Epithelial cell of prostate (primary cell): ENCODE results near the gene TENM3.

Source experiments
- DNase-seq: peaks from one replicate; pipeline ENCODE4 v3.0.0-alpha.2; 2011; ENCODE audit warnings: low read depth, low spot score
- H3K27ac ChIP-seq: fragments of 450-650 bp; 2 replicates; pipeline ENCODE4 v1.5.1; 2017; ENCODE audit warnings: mild to moderate bottlenecking

TENM3 gene

DNA sequence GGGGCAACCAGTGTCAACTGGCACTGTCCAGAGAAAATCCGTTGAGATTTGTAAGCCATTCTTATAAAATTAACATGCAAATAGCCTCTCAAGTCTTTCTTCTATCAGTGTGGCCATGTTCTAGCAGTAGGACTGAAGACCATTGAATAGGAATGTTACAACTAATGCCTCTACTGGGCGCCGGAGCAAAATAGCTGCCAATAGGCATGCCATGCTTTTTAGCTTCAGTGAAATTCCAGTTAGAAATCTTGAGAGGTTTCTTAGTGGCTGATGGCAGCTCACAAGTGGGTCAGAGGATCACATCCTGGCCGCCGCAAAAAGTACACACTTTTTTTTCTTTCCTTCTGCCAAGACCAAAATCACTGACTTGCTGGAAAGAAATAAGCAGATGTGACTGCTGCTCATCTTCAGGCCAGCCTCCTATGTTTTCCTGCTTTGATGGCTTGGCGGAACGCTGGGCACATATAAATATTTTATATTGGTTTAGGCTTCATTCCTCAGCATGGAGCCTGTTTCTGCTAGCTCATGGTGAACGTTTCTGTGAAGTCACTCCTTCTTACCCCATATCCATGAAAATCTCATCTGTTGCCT, 293.1 kb downstream of the TENM3 start:
- H3K27ac ChIP-seq = no peak overlapping the region
- no peak for DNase-seq

DNA sequence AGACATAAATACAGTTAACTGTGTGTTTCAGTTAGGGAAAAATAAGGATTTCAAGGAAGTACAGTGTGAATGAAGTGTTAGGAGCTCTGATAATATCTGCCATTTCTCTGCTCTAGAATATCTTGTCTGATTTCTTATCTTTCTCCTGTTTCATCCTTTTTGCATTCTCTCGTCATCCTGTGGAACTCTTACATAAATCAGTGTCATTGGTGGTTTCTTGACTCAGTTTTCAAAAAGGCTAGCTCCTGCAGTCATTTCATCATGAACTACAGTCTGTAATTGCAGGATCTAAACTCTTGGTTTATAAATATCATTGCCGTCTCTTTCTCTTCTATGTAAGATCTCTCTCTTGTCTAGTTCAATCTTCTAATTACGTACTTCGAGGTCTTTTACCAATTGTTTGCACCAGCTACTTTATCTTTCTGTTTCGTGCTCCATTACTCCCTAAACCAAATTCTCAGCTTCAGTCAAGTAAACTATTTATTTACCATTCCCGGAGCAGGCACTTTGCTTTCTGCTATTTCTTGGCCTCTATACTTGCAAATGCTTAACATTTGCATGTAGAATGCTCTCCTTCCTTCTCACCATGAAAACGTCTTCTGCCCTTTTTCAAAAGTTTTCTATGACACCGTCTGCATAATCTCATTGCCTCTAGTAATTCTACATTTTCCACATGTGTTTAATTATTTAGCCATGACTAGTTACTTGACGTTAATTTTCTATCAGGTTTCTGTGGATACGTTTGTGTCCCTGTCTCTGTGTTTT, 294.0 kb downstream of the TENM3 start:
- no peak for DNase-seq
- no peak overlapping the region for H3K27ac ChIP-seq

DNA sequence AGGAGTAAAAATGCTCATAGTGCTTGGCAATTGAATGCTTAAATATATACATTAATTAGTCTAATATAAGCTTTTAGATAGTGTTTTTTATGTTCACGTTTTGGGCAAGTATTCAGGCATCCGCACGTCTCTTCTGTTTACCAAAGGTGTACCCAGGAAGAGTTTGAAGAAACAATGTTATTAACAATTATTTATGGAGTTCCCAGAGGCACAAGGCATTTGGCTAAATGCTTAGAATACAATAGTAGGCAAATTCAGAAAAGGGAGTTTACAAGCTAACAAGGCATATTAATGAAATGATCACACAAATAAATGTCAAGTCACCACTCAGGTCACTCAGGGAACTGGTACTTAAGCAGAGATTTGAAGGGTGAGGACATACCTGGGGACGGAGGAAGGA, 294.8 kb downstream of the TENM3 start:
- H3K27ac ChIP-seq = no peak overlapping the region
- DNase-seq = no peak

DNA sequence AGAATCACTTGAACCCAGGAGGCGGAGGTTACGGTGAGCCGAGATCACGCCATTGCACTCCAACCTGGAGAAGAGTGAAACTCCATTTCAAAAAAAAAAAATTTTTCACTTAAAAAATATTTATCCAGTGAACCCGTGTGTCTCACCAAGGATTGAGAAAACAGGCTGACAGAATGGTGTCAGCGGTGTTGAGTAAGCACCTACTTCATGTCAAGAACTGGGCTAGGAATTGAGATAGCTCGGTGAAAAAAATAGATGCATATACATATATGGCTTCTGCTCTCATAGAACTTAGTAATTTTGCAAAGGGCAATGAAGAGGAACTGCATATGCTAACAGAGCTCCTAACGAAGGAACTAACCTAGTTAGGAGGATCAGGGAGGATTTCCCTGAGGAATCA, 297.3 kb downstream of the TENM3 start:
- H3K27ac ChIP-seq = no peak overlapping the region
- DNase-seq = no peak

DNA sequence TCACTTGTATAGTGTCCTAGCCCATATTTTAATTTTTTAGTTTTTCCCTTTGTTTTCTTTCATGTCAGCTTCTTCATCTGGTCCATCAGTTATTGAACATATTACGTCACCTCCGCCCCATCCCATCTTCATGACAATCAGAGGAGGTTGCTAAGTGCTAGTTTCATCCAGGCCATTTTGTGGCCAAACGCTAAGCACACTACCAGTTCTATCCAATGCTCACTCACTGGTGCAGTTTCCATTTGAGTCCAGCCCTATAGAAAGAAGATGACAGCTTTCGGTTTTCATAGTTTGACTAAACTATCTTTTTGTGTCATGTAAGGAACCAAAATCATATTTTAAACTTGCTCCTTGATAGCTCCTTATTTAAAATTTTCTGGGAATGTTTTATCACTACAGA, 304.2 kb downstream of the TENM3 start:
- H3K27ac ChIP-seq = no peak overlapping the region
- DNase-seq = no peak

DNA sequence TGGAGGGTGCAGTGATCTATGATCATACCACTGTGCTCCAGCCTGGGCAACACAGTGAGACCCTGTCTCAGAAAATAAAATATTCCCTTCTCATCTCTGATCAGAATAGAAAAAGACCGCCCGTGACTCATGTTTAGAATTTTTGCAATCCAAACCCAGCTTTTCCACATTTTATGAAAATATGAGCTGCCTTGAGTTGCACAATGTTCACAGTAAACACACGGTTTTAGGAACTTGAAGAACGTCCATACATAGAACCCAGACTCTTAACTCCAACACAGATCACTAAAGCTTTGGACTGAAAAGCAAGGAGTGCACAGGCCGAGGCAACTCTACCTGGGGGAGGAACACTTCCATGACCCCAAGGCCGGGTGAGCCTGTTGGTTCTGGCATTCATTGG, 305.0 kb downstream of the TENM3 start:
- no peak for DNase-seq
- no peak overlapping the region for H3K27ac ChIP-seq

DNA sequence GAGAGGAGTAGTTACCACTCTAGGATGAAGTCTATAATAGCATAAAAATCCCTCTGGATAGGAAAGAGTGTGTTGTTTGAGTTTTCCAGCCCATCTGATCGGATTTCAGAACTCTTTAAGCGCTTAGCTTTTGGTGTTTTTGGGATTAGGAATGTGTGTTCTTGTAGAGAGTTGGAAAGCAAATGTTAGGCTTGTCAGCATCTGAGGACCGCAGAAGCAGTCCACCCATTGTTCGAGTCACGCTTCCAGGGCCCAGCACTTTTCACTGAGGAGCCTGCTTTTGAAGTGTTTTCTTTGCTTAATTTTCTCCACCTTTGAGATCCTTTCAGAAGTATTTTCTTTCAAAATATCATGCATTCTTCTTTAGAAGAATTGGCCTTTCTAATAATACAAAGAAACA, 306.2 kb downstream of the TENM3 start:
- DNase-seq = no peak
- no peak overlapping the region for H3K27ac ChIP-seq

DNA sequence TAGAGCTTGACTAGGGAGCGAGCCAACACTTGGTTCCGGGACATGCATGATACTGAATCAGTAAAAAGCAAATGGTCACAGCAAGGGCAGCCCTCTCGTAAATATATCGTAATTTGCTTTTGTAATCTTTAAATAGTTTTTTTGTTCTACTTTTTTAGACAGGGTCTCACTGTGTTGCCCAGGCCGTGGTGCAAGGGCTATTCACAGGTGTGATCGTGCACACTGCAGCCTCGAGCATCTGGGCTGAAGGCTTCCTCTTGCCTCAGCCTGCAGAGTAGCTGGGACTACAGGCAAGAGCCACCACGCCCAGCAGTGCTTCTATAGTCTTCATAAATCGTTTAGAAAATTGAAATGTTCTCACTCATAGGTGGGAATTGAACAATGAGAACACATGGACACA, 309.7 kb downstream of the TENM3 start:
- no peak for DNase-seq
- no peak overlapping the region for H3K27ac ChIP-seq

DNA sequence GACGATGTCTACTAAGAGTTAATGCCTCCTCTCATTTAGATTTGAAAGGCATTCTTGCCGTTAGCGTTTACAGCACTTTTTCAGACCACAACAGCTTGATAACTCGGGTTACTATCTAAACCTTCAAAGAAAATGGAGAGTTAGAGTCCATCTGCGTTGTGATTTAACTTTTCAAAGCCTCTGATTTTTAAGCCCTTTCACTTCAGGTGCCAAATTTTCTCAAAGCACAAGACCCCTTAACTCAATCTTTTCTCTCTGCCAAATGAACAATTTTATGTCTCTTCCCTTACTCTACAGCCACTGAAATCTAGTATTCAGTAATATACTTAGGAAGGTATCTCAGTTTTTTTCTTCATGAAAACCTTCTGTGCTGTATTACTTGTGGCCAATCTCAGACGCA, 310.5 kb downstream of the TENM3 start:
- no peak overlapping the region for H3K27ac ChIP-seq
- no peak for DNase-seq

DNA sequence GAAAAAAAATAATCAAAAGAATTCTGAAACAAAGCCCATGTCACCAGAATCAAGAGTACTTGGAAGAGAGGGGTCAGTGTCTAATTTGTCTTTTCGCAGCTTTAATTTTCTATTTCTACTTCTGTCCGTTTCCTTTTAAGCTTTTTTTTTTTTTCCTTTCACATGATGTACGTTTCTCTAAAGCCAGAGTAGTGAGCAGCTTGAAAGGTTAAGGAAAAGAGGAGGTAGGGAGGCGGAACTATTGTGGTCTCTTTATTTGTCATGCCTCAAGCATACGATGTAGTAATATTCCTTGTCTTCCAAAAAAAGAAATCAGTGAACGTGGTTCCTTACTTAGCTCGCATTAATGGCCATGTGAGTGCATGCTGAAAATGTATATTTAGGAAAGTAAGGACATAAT, 311.5 kb downstream of the TENM3 start:
- H3K27ac ChIP-seq = no peak overlapping the region
- no peak for DNase-seq

DNA sequence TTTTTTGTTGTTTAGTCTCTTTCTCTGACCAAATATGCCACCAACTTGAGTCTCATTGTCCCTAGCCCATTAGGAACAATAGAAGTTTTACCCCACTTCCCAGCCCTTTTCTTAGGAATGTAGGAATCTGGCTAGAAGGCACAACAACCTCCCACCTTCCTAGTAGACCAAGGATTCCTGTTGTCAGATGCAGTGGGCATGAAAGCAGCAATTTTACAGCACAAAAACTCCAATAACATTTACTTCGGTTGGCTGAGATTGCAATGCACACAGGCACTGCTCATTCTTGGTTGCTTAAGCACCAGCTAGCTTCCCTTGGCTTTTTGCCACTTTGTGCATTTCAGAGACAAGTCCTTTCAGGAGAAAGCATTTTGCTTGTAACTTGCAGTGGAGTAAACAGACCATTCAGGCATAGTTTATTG, 312.8 kb downstream of the TENM3 start:
- DNase-seq = peak; percentile 40
- no peak overlapping the region for H3K27ac ChIP-seq

DNA sequence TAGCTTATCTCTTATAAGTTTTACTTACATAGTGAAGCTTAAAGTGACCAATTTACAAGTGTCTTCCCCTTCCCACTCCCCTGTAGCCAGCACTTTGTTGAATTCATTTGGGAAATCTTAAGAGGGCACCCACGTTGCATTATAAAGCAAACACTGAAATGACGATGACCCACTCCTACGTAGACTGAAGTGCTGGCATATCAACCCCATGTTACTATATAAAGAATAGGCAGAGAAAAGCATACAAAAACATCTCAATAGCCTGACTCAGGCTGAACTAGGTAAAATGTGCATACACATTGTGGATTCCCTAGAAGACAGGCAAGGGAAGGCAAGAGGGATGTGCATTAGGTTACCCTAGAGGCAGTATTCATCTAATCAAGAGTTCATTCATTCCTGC, 313.4 kb downstream of the TENM3 start:
- DNase-seq = no peak
- H3K27ac ChIP-seq = no peak overlapping the region

DNA sequence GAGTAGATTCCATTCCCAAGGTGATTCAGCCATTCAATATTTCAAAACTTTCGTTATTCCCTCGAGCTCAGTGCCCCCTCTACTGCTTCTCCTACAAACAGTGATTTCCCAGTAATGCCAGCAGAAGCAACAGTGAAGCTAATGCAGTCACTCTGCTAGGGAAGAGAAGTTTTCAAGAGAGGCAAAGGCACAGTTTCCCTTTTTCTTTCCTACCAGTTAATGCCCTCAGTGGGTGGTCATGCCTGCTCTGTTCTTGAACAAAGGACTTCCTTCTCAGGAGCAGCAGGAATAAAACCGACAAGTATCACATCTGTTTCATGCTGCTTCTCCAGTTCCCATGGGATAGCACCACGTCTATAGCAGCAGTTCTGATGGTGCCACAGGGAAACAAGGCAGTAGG, 317.2 kb downstream of the TENM3 start:
- H3K27ac ChIP-seq = no peak overlapping the region
- DNase-seq = no peak

DNA sequence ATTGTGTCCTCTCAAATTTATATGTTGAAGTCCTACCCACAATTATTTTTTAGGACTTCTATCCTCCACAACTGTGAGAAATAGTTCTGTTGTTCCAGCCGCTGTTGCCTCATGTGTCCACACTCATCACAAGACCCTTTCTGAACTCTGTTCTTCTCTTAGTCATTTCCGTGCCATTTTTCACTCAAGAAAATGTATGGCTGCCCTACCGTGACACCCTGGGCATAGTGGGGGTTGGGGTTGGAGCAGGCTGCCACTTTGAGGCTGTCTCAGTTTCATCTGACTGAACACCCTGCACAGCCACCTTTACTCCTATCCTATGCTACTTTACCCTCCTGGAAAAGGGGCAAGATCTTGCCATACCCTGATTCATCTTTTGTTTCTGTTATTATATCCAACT, 319.1 kb downstream of the TENM3 start:
- H3K27ac ChIP-seq = no peak overlapping the region
- no peak for DNase-seq

DNA sequence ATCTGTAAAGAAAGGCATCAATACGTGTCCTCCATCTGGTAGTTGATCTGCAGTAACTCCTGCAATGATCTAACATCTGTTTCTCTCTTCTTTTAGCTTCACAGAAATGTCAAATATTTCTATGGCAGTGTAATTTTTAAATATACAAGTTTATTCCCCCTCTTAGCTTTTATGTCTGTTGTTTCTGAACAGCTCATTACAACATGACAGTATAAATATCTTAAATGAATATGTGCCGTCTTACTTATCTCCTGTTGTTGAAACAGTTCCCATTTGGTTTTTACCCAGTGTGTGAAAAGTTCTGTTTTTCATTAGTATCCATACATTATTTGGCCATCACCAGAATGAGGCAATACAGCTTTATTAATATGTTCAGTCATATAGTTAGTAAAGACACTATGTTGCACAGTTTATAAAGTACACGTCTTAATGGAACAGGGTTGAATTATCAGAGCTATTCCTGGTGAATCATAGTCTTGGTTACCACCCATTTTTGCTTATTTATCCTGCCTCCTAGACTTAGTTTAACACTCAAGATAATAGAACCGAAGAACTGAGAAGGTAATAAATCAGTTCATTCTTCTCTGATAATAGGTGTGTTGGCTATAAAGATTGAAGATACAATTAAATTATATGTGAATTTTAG, 321.6 kb downstream of the TENM3 start:
- no peak for DNase-seq
- no peak overlapping the region for H3K27ac ChIP-seq

DNA sequence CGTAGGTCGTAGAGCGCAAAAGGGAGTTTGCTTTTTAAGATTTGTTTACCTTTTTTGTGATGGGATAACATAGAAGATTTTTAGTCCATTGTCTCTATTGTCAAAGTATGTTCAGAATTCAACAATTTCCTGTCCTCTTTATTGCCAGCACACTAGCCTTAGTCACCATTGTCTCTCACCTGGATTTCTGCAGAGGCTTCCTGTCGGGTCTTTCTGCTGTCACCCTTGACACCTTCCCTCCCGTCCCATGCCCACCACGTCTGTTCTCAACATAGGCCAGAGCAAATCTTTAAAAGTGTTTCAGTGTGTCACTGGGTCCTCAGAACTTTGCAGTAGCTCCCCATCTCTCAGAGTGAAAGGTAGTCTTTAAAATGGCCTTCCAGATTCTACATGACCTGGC, 323.9 kb downstream of the TENM3 start:
- H3K27ac ChIP-seq = no peak overlapping the region
- no peak for DNase-seq

DNA sequence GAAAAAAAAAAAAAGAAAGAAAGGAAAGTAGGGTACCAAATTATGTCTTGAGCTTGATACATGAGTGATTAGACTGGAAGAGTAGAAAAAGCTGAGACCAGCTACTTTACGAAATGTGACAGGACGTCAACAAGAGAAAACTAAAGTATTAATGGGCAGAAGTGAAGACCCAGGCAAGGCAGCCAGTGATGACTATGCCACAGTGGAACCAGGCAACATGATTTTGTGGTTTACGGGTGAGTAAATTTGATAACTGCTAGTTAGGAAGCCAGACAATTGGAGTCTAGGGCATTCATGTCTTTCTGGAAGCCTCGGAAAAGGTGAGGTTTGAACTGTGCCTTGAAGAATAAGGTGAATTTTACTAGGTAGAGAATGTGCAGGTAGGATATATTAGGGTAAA, 326.4 kb downstream of the TENM3 start:
- no peak overlapping the region for H3K27ac ChIP-seq
- no peak for DNase-seq

DNA sequence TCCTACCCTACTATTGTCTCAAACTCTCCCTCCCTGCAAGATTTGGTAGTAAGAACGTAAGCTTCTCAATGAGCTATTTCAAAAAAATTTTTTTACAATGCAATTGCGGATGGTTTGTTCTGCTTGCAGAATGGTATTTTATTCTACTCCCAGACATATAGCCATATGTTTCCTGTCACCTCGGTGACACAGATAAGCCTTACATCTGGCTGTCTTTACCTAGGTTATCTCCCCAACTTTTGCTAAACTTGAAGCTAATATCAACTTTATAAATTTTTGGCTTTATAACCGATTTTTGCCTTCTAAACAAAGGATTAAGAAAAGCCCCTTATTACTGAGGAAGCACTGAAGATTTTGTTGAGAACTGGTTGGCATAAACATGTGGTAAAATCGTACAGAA, 331.5 kb downstream of the TENM3 start:
- H3K27ac ChIP-seq = no peak overlapping the region
- DNase-seq = no peak

DNA sequence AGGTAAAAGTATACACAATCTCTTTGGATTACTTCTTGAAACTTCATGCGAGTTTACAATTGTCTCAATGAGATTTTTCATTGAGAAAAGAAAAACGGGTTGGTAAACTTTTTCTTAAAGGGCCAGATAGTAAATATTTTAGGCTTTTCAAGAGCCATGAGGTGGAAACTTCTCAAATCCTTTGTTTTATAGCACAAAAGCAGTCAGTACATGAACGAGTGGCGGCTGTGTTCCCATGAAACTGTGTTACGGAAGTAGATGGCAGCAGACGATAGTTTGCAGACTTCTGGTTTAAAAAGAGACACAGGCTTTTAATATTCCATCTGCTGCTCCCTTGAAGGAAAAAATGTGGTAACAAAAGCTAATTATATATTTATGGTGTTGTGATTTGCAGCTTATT, 332.0 kb downstream of the TENM3 start:
- DNase-seq = no peak
- H3K27ac ChIP-seq = no peak overlapping the region

DNA sequence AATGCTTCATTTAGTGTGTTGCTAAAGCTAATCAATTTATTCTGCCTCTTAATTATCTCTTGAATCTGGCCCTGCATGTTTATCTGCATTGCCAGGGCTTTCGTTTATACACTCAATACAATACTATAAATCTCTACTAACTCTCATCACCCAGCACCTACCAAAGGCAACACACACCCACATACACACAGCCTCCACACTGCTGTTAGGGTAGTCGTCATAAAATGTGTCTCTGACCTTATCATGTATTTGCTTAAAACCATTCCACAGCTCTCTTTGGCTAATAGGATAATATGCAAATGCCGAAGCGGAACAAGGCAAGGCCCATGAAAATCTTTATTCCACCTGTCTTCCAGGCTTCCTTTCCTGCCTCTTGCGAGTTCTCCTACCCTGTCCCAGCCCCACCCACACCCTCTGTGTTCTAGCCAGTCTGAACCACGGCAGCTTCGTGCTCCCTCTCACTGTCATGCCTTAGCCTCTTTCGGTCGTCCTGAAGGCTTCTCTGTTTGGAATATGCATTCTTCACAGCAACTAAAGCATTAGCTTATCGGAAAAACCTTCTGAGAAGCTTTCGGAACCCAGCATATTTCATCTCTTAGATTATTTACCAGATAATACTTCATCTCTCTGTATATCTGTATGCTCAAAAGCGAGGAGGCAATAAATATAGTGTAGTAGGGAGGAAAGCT, 333.5 kb downstream of the TENM3 start:
- H3K27ac ChIP-seq = no peak overlapping the region
- no peak for DNase-seq

DNA sequence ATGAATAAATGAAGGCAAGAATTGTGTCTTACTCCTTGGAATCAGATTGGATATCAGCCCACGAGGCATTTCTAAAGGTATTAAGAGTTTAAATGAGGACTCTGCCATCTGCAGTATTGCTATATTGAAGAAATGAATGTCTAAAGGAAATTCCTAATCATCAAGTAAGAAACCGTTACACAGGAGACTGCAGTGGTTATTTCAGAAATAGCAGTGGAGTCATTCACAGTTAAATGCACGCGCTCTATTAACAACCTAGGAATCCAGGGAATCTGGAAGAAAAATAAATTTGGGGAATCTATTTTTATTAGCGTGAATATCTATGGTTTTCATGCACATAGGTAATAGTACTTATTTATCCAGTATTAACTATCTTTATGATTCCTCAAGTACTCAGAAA, 334.2 kb downstream of the TENM3 start:
- DNase-seq = no peak
- no peak overlapping the region for H3K27ac ChIP-seq
